ENCODE data around the gene CCDC137.

CCDC137 gene

DNA sequence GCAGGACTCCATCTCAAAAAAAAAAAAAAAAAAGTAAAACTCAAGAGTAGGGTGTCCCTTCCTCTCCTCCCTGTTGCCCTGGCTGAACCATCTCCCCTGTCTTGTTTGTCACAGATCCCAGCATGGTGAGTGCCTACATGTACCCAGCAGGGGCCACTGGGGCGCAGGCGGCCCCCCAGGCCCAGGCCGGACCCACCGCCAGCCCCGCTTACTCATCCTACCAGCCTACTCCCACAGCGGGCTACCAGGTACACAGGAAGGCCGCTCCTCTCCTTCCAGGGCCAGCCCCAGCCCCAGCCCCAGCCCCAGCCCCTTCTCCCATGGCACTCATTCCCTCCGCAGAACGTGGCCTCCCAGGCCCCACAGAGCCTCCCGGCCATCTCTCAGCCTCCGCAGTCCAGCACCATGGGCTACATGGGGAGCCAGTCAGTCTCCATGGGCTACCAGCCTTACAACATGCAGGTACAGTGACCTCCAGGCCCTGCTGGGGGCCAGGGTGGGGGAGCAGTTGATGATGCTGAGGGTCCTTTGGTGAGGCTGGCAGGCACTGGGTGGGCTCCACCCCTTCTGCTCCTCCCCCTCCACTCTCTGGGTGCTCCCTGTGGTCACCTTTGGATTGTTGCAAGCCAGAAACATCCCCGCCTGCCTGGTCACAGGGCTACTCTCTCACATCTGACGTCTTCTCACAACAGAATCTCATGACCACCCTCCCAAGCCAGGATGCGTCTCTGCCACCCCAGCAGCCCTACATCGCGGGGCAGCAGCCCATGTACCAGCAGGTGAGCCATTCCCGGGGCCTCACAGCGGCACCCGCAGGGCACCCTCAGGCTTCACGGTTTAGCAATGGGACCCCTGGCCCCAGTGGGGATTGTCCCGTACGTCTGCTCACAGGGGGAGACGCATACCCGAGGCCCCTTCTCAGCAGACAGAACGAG lies 34.1 kb downstream of the CCDC137 start:
- TF ChIP-seq, protein P1, sequence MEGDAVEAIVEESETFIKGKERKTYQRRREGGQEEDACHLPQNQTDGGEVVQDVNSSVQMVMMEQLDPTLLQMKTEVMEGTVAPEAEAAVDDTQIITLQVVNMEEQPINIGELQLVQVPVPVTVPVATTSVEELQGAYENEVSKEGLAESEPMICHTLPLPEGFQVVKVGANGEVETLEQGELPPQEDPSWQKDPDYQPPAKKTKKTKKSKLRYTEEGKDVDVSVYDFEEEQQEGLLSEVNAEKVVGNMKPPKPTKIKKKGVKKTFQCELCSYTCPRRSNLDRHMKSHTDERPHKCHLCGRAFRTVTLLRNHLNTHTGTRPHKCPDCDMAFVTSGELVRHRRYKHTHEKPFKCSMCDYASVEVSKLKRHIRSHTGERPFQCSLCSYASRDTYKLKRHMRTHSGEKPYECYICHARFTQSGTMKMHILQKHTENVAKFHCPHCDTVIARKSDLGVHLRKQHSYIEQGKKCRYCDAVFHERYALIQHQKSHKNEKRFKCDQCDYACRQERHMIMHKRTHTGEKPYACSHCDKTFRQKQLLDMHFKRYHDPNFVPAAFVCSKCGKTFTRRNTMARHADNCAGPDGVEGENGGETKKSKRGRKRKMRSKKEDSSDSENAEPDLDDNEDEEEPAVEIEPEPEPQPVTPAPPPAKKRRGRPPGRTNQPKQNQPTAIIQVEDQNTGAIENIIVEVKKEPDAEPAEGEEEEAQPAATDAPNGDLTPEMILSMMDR (IDR thresholded peaks at IDR 0.05; ENCODE audit: low read depth, low read length, missing control alignments), result no peak
- no peak for DNase-seq (ENCODE audit: extremely low read depth, low read depth)
- H3K4me3 ChIP-seq (replicated peaks; ENCODE audit: low read depth, low read length), result peak overlapping the region; percentile 99; the same call in 1 of the 2 replicates

DNA sequence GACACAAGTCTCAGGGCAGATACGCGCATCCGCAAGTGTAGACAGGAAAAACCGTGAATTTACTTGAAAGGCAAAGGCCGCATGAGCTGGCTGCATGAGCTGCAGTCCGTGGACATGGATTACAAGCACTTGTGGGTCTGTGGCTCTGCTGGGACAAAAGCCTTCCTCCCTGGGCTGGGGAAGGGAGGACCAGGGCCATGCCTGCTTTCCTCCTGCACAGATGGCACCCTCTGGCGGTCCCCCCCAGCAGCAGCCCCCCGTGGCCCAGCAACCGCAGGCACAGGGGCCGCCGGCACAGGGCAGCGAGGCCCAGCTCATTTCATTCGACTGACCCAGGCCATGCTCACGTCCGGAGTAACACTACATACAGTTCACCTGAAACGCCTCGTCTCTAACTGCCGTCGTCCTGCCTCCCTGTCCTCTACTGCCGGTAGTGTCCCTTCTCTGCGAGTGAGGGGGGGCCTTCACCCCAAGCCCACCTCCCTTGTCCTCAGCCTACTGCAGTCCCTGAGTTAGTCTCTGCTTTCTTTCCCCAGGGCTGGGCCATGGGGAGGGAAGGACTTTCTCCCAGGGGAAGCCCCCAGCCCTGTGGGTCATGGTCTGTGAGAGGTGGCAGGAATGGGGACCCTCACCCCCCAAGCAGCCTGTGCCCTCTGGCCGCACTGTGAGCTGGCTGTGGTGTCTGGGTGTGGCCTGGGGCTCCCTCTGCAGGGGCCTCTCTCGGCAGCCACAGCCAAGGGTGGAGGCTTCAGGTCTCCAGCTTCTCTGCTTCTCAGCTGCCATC lies 34.9 kb downstream of the CCDC137 start:
- DNase-seq (ENCODE audit: extremely low read depth, low read depth), result no peak
- TF ChIP-seq, protein P1 (IDR thresholded peaks at IDR 0.05; ENCODE audit: low read depth, low read length, missing control alignments), result no peak
- H3K4me3 ChIP-seq (replicated peaks; ENCODE audit: low read depth, low read length), result peak overlapping the region; percentile 99

DNA sequence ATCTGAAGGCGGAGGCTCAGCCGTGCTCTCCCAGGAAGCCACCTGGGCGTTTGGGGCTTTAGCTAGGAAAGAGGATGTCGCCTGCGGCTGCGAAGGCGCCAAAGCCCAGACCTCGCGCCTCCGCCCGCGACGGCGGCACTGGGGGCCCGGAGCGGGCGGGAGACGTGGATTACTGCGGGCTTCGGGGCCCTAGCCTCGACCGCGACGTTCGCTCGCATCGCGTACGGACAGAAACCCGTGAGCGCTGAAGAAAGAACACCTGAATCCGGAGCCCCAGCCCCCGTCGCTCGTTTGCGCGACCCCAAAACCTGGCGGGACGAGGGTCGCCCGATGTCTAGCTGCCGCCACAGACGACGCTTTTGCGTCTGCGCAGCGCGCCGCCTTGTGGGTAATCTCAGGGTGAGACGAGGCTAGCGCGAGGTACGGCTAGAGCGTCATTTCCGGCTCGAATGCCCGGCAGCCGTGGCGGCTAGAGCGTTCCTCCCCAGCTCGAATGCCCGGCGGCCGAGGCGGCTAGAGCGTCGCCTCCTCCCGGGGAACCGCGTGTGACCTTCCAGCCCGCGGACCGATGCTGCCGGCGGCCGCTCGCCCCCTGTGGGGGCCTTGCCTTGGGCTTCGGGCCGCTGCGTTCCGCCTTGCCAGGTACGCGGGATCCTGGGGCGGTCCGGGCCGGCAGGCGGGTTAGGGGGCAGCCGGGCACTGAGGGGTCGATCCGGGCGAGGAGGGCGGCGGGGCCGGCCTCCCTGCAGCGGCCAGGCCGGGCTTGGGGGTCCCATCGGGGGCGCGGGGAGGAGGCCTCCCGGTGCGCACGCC lies 36.6 kb downstream of the CCDC137 start, which contains the start of gene MRPL12:
TSS of gene MRPL12 (plus strand) at position 434 of the 813 bp plus-strand sequence. CDS start at position 569, 135 bp downstream.
- TF ChIP-seq, protein P1 (IDR thresholded peaks at IDR 0.05; ENCODE audit: low read depth, low read length, missing control alignments), result no peak
- DNase-seq (ENCODE audit: extremely low read depth, low read depth), result peak; percentile 77
- peak within 1 kb of the TSS; percentile 99 for H3K4me3 ChIP-seq (replicated peaks; ENCODE audit: low read depth, low read length)

DNA sequence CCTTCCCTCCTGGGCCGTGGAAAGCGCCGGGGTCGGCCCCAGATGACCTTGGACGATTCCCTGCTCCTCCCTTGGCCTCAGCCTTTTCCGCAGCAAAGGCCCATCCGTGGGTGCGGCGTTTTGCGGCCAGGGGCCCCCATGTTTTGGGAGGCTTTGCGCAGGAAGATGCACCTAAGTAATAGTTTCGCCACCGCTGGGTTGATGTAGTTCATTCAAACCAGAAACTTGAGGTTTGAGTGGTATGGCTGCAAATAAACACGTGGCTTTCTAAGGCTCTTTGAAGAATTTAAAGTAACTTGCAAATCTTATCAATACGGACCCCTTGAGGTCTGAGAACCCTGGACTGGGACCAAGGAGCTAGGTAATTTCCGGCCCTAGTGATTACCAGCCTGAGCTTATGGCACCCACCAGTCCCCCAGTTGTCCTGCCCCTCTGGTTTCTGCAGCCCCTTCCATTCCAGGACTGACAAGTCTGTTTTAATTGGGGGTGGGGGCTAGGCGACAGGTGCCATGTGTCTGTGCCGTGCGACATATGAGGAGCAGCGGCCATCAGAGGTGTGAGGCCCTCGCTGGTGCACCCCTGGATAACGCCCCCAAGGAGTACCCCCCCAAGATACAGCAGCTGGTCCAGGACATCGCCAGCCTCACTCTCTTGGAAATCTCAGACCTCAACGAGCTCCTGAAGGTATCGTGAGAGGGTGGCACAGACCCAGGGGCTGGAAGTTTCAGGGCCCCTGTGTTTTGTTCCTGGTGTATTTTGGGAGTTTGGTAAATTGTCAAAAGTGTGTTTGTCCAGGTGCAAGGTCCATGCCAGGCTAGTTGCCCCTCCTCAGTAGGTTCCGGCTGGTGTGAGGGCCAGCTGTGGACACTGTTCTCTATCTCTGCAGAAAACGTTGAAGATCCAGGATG lies 37.5 kb downstream of the CCDC137 start:
- peak overlapping the region; percentile 99 for H3K4me3 ChIP-seq (replicated peaks; ENCODE audit: low read depth, low read length)
- TF ChIP-seq, protein P1 (IDR thresholded peaks at IDR 0.05; ENCODE audit: low read depth, low read length, missing control alignments), result no peak
- DNase-seq (ENCODE audit: extremely low read depth, low read depth), result no peak

DNA sequence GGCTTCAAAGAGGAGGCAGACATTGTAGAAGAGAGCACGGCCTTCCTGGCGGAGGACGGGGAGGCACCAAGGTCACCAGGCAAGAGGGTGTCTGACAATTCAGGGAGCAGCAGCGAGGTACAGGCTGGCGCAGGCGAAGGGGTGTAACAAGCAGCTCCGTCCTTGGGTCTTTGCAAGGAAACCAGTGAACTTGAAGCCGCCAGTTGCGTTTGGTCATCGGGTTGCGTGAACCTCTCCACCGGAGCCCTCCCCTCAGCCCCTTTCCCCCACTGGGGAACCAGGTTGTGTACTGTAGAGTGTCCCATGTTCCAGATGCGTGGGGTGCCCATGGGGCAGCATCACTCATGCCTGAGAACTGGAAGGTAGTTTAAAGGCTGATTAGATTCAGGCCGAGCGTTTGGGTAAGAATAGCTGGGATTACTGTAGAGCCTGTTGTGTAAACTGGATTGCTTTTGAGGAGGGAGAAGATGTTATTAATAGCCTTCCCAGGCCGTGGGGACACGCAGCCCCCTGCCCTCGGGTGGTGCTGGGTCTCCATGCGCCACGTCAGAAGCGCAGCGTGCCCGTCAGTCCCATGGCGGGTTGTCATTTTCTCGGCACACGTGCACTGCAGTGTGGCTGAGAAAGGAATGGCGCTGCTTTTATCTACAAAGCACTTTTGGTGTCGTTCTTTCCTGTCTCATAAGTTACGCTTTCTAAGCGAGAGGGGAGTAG lies 39.1 kb downstream of the CCDC137 start:
- no peak for DNase-seq (ENCODE audit: extremely low read depth, low read depth)
- no peak overlapping the region for H3K4me3 ChIP-seq (replicated peaks; ENCODE audit: low read depth, low read length)
- TF ChIP-seq, protein P1 (IDR thresholded peaks at IDR 0.05; ENCODE audit: low read depth, low read length, missing control alignments), result no peak

Data from HFF-Myc (cell line).